Inflammatory macrophage treated with lipopolysaccharide for 1 hour (primary cell): Measurements from ENCODE around the gene LGI4.
A peak's percentile ranks its signal among the peaks of the same experiment; 100 is the strongest.
"Not testable (repeated sequence)": the region's sequence is repeated elsewhere in the genome, so short reads cannot be mapped to it uniquely, and the experiment has no call there.

Source experiments
- DNase-seq, 2 donors: peaks; one replicate each; pipeline ENCODE4 v3.0.0-alpha.2; 2020 to 2022

Gene LGI4

GRCh38 chr19:35105411-35106290 lies 29.2 kb downstream of the LGI4 start:
- DNase-seq, result no peak

DNA sequence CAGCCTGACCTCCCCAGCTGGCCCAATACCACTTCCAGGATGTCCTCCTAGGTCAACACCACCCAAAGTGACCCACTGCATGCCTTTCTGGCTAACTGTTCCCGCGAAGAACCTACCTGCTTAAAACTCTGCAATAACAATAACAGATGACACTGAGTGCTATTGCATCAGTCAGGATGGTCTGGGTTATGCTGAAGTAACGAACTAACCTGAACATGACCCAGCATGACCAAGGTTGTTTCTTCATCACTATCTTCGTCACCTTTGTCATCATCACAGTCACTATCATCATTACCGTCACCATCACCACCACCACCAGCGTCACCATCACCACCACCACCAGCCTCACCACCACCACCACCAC lies 29.8 kb downstream of the LGI4 start:
- no peak for DNase-seq

DNA sequence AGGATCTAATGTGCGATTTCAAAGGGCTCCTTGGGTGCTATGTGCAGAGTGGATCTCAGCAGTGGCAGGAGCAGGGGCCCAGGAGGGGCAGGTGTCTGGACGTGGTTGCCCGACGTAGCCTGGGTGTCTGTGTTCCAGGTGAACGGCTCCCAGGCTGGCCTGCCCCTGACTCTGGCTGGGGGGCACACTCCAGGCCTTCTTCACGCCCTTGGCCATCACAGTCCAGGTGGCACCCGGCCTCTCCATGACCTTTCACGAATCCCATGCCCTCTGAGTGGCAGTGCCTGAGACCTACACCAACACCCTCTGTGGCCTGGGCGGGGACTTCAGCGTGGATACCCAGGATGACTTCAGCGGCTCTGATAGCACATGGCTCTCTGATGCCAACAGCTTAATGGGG lies 30.5 kb downstream of the LGI4 start:
- no peak for DNase-seq

GRCh38 chr19:35103614-35104013 lies 31.2 kb downstream of the LGI4 start:
- DNase-seq, result not testable (repeated sequence)

GRCh38 chr19:35101949-35102348 lies 32.9 kb downstream of the LGI4 start:
- not testable (repeated sequence) for DNase-seq

DNA sequence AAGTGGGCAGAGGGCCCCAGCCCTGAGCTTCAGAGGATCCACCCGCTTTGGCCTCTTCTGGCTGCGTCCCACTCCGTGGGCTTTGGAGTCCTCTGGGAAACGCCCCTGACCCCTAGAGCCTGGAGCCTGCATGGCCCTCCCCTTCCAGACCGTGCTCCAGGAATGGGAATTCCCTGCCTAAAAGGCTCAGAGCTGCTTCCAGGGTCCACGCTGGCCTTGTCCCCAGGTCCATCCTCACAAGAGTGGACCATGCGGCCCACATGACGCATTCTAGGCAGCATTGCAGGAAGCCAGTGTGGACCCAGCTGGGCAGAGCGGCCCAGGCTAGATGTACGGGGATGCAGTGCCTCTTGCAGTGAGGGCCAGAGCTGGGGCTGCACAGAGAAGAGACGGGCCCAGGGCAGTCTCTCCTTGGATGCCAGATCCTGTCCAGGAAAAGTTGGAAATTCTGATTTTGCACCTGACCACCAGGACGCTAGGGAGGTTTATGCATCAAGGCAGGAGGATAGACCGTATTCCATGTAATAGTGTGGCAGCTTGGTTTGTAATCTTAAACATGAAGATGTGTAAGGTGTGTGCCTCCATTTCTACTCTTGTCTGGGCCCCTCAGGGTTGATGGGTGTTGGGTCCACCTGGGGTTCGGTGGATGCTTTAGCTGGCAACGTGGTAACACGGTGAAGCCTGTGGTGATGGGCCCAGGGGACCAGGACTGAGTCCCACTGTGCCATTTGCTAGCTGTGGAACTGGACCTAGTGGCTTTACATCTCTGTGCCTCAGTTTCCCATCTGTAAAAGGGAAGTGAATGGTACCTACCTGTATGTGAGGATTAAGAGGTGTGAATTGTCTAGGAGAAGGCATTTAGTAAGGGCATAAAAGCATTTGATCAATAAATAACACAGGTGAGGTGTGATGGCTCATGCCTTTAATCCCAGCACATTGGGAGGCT lies 34.0 kb downstream of the LGI4 start:
- no peak for DNase-seq

GRCh38 chr19:35099897-35100275 lies 35.0 kb downstream of the LGI4 start:
- no peak for DNase-seq

- no peak for DNase-seq
Observed at GRCh38 chr19:35099155-35099896, 35.5 kb downstream of the LGI4 start.

- no peak for DNase-seq
Observed at GRCh38 chr19:35098413-35099049, 36.3 kb downstream of the LGI4 start.

DNA sequence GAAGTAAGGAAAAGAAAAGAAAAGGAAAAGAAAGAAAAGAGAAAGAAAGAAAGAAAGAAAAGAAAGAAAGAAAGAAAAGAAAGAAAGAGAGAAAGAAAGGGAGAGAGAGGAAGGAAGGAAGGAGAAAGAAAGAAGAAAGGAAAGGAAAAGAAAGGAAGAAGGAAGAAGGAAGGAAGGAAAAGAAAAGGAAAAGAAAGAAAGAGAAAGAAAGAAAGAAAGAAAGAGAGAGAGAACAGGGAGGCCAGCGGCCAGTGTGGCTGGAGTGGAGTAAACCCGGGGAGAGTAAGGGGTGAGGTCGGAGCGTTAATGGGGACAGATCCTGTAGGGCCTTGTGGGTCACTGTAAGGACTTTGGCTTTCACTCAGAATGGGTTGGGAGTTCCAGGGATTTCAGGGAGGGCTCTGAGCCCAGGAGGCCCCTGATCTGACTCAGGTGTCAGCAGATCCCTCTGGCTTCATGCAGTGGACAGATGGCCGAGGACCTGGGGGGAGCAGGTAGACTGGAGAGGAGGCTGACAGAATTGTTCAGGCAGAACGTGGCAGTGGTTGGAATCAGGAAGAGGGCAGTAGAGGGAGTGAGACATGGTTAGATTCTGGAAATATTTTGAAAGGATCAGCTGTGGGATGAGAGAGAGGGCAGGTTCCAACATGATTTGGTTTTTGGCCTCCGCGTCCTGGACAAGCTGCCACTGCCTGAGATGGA lies 39.0 kb downstream of the LGI4 start:
- DNase-seq, result no peak

GRCh38 chr19:35094656-35095055 lies 40.2 kb downstream of the LGI4 start:
- no peak for DNase-seq

DNA sequence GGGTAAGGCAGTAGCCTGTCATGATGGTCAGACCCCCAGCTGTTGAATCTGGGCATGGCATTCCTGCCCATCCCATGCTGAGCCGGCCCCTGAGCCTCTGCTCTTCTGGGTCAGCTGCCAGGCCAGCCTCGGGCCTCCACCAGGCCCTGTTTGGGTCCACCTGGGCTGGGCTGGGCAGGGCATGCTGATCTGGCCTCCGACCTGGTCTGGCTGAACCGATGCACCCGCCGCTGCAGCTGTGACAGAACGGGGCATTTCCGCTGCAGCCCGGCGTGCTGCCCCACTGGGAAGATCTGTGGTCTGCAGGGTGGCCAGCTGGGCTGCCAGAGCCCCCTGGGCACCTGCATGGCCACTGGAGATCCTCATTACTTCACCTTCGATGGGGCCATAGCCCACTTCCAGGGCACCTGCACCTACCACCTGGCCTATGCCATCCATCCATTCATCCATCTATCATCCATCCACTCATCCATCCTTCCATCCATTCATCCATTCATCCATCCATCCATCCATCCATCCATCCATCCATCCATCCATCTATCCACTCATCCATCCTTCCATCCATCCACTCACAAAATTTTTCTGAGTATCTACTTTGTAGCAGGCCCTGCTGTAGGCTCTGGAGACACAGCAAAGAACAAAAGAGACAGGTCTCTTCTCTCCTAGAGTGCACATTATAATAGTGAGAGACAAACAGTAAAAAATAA lies 40.8 kb downstream of the LGI4 start:
- DNase-seq, result no peak

DNA sequence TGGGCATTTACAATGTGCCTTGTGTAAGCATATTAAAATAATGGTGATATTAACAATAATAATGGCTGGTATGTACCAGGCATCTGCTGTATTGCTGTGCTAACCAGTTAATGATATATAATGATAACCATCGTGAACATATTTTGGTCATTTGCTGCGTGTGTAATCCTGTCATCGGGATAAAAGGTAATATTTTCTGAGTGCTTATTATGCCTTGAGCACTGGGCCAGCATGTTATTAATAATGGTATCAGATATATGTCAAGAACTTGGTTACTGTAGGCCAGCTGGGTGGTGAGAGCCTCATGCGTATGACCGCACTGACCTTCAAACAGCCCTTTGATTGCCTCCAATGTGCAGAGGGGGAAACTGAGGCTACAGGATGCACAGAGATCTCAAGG lies 41.4 kb downstream of the LGI4 start:
- DNase-seq, result no peak

DNA sequence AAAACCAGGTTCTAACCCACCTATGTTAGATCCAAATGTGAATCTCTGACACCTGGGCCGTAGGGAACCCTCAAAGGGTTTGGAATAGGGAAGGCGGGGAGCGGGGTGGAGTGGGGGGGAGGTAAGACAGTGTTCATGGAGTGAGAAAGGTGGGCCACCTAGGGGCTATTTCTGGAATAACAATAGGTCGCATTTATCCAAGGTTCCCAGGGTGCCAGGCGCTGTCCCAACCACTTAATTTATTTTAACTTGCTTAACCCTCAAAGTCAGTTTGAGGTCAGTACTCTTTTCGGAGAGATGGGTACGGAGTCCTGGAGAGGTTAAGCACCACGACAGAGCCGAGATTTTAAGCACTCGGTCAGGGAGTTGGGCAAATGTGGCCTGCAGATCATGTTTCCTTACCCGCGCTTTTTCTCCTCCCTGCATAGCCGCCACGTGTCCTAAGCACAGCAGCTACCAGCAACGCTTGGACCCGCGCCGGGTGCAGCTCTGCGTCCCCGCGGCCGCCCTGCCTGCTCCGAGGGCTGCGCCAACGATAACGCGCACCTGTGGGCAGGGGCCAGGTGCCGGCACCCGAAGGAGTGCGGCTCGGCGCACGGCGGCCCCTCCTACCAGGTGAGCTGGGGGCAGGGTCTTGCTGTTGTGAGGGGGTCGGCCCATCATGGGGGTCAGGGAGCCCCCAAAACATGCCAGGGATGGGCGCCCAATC lies 44.2 kb downstream of the LGI4 start:
- DNase-seq, result peak; percentile 21 to 77

DNA sequence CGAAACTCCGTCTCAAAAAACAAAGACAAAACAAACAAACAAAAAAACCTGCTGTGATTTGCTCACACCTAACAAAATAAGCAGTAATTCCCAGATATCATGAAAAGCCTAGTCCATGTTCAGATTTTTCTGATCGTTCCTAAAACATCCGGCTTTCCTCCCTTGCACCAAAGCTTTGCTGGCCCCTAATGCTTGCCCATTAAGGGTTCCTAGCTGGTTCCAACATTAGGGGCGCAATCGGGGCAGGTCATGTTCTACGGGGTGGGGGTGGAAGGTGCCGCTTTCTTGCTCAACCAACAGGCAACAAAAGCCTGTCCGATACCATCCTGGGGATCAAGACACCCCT lies 44.7 kb downstream of the LGI4 start:
- DNase-seq, result no peak

GRCh38 chr19:35089554-35089953 lies 45.3 kb downstream of the LGI4 start:
- DNase-seq, result no peak

- DNase-seq, result no peak
Observed at GRCh38 chr19:35088131-35088913, 46.5 kb downstream of the LGI4 start.

DNA sequence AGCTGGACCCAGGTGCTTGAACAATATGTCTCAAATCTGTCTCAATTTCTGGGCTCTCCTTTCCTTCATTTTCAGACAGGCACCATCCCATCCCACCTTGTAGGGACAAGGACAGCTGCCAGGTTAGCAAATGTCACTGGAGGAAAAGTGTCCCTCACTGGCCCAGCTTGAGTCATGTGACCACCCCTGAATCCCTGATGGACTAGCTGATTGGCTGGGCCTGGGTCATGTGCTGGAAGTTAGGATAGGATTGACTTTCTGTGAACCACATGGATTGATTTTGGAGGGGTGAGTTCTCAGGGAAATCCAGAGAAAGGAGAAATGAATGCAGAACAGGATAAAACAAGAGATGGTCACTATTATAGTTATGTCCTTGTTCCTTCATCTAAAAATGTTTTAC lies 47.5 kb downstream of the LGI4 start:
- no peak for DNase-seq

DNA sequence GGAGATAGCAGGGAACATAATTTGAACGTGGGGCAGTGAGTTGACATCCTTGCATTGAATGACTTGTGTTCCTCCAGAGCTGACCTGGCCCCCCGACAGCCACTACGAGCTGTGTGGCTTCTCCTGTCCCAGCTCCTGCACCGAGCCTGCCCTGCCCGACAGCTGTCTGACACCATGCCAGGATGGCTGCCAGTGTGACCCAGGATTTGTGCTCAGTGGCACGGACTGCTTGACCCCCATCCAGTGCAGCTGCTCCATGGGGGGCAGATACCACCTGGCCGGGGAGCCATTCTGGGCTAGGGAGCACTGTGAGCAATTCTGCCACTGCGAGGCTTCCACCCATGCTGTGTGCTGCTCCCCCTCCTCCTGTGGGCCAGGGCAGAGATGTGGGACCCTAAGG lies 48.4 kb downstream of the LGI4 start:
- DNase-seq, result no peak

- no peak for DNase-seq
Observed at GRCh38 chr19:35085947-35086346, 48.9 kb downstream of the LGI4 start.
